HCT116 (cell line): ENCODE measurements around the gene AGBL1.

ENCODE experiments used
- CEBPB ChIP-seq: IDR thresholded peaks from 2 replicates; pipeline ENCODE4 v1.6.1; 2012; ENCODE audit warnings: low read depth
- EZH2 ChIP-seq: fragments of 200-600 bp; sonication (generic); IDR thresholded peaks from 2 replicates; pipeline ENCODE4 v1.6.1; 2017; ENCODE audit warnings: antibody characterized with exemption, mixed run types
- FOSL1 ChIP-seq: IDR thresholded peaks from 2 replicates; pipeline ENCODE4 v1.6.1; 2012; ENCODE audit warnings: low read depth
- JUND ChIP-seq: IDR thresholded peaks from 2 replicates; pipeline ENCODE4 v1.6.1; 2012
- POLR2A ChIP-seq: IDR thresholded peaks from 2 replicates; pipeline ENCODE4 v1.7.0; 2011; ENCODE audit warnings: borderline replicate concordance; ENCODE audit not compliant: insufficient read depth, insufficient read length; ENCODE audit errors: extremely low read depth
- POLR2AphosphoS5 ChIP-seq: IDR thresholded peaks from 2 replicates; pipeline ENCODE4 v1.6.1; 2011; ENCODE audit warnings: mild to moderate bottlenecking, low read depth, low read length, moderate library complexity
- RAD21 ChIP-seq: IDR thresholded peaks from 2 replicates; pipeline ENCODE4 v1.6.1; 2012; ENCODE audit warnings: low read depth, mild to moderate bottlenecking
- REST ChIP-seq: IDR thresholded peaks from 2 replicates; pipeline ENCODE4 v1.6.1; 2012; ENCODE audit warnings: low read depth
- SP1 ChIP-seq: IDR thresholded peaks from 2 replicates; pipeline ENCODE4 v1.6.1; 2012; ENCODE audit warnings: low read depth
- YY1 ChIP-seq: IDR thresholded peaks from 2 replicates; pipeline ENCODE4 v1.6.1; 2011; ENCODE audit warnings: low read length, low read depth, moderate library complexity, mild to moderate bottlenecking; ENCODE audit not compliant: insufficient replicate concordance; ENCODE audit errors: extremely low read depth
- TF ChIP-seq, protein P1 (sequence below), 3 experiments: fragments of 200-600 bp in 1 of 3; sonication (generic) in 1 of 3; IDR thresholded peaks in 2 of 3; conservative IDR thresholded peaks in 1 of 3; 2 replicates each; pipeline ENCODE4 v1.5.1; 2012 to 2017; ENCODE audit warnings: low read depth in 2 of 3, low read length in 2 of 3, antibody characterized with exemption in 1 of 3, borderline replicate concordance in 1 of 3, control low read depth in 1 of 3, mild to moderate bottlenecking in 1 of 3, mixed read lengths in 1 of 3, mixed run types in 1 of 3, moderate library complexity in 1 of 3; ENCODE audit not compliant: insufficient read depth in 1 of 3

DNA sequence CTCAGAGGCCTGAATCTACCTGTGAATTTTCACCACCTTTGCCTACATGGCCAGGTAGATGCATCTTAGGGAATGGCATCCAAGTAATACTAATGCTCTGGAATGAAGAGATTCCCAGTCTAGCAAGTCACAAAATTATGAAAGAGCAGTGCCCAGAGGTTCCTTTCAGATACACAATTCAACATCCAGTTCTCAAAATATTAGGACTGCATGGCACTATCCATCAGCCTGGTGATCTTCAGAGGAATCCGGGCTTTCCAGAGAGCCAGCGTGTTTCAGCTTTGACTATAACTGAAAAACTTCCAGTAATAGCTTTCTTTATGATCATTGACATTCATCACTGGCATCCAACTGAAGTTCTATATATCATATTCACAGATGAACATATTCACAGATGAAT is 849.8 kb downstream of the AGBL1 start:
- TF ChIP-seq, protein P1, sequence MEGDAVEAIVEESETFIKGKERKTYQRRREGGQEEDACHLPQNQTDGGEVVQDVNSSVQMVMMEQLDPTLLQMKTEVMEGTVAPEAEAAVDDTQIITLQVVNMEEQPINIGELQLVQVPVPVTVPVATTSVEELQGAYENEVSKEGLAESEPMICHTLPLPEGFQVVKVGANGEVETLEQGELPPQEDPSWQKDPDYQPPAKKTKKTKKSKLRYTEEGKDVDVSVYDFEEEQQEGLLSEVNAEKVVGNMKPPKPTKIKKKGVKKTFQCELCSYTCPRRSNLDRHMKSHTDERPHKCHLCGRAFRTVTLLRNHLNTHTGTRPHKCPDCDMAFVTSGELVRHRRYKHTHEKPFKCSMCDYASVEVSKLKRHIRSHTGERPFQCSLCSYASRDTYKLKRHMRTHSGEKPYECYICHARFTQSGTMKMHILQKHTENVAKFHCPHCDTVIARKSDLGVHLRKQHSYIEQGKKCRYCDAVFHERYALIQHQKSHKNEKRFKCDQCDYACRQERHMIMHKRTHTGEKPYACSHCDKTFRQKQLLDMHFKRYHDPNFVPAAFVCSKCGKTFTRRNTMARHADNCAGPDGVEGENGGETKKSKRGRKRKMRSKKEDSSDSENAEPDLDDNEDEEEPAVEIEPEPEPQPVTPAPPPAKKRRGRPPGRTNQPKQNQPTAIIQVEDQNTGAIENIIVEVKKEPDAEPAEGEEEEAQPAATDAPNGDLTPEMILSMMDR (IDR thresholded peaks at IDR 0.05 in 2 of 3, conservative IDR thresholded peaks at IDR 0.05 in 1 of 3; ENCODE audit: borderline replicate concordance in 1 of 3, insufficient read depth in 1 of 3, low read depth in 2 of 3, low read length in 2 of 3): no peak
- TF ChIP-seq CEBPB: no peak
- no peak for TF ChIP-seq EZH2
- TF ChIP-seq YY1: no peak
- TF ChIP-seq POLR2A: no peak
- TF ChIP-seq RAD21: no peak
- TF ChIP-seq POLR2AphosphoS5: no peak
- TF ChIP-seq SP1: no peak
- TF ChIP-seq REST: no peak
- TF ChIP-seq JUND: no peak
- TF ChIP-seq FOSL1: no peak
